Chondrocyte (in vitro differentiated cells): ENCODE results near the gene PAIP2B. TPM values are rescaled to one million over a fixed set of nuclear protein-coding genes. Genes with fewer than 3 reads are reported as not detected.

Source experiments
- DNase-seq: peaks from one replicate; pipeline ENCODE4 v3.0.0; 2021; ENCODE audit warnings: mixed read lengths, low spot score
- H3K27ac Mint-ChIP-seq: one replicate; pipeline ENCODE4 v1.8.0; 2021; ENCODE audit warnings: mild to moderate bottlenecking, moderate library complexity, mixed read lengths; ENCODE audit not compliant: unreplicated experiment
- H3K27me3 Mint-ChIP-seq: 2 replicates; pipeline ENCODE4 v1.8.0; 2021; ENCODE audit warnings: low read depth, mixed read lengths
- H3K36me3 Mint-ChIP-seq: 2 replicates; pipeline ENCODE4 v1.8.0; 2021; ENCODE audit warnings: low read depth, mixed read lengths
- H3K4me1 Mint-ChIP-seq: 2 replicates; pipeline ENCODE4 v1.8.0; 2021; ENCODE audit warnings: low read depth, mild to moderate bottlenecking, mixed read lengths
- H3K4me3 Mint-ChIP-seq: one replicate; pipeline ENCODE4 v1.8.0; 2021; ENCODE audit warnings: mild to moderate bottlenecking, moderate library complexity, mixed read lengths; ENCODE audit not compliant: unreplicated experiment
- H3K9me3 Mint-ChIP-seq: 2 replicates; pipeline ENCODE4 v1.8.0; 2021; ENCODE audit warnings: low read depth, mixed read lengths
- total RNA-seq: library from RNA; stranded (reverse); gene quantifications from 3 replicates; pipeline ENCODE4 v1.2.1, GENCODE V29; 2021
- TF ChIP-seq, protein P1 (sequence below): fragments of 200-600 bp; sonication (generic); IDR thresholded peaks from 2 replicates; pipeline ENCODE4 v1.5.0; 2021; ENCODE audit warnings: antibody characterized with exemption, mild to moderate bottlenecking, moderate library complexity

Gene PAIP2B
- total RNA-seq, 1 donor from 2014 or later: 0.70 TPM

DNA sequence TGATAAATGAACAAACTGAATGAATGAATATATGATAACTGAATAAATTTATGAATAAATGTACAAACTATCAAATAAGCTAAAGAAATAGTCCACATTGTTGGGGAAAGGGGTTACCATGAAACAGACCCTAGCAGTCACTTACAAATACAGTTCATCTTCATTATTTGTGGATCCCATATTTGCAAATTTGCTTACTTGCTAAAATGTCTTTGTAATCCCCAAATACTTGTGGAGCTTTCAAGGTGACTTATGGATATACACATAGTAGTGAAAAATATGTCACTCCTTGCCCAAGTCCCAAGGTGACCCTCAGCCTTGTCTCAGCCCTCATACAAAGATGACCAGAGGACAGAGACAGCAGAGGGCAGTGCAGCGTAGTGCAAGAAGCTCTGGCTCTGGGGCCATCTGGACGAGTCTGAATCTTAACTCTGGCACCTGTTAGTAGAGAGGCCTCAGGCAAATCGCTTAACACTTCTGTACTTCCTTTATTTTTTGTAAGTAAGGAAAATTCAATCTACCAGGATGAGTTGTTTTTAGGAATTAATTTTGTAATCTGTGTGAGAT lies 3.1 kb downstream of the PAIP2B start:
- peaks cover 15% of the 10 kb centered on the region for H3K27me3 Mint-ChIP-seq
- H3K27ac Mint-ChIP-seq: no peak overlapping the region
- no peak overlapping the region for H3K4me3 Mint-ChIP-seq
- H3K9me3 Mint-ChIP-seq: no peaks in the 10 kb centered on the region
- DNase-seq: no peak
- peaks cover 13% of the 10 kb centered on the region for H3K4me1 Mint-ChIP-seq
- H3K36me3 Mint-ChIP-seq: no peaks in the 10 kb centered on the region
- TF ChIP-seq, protein P1, sequence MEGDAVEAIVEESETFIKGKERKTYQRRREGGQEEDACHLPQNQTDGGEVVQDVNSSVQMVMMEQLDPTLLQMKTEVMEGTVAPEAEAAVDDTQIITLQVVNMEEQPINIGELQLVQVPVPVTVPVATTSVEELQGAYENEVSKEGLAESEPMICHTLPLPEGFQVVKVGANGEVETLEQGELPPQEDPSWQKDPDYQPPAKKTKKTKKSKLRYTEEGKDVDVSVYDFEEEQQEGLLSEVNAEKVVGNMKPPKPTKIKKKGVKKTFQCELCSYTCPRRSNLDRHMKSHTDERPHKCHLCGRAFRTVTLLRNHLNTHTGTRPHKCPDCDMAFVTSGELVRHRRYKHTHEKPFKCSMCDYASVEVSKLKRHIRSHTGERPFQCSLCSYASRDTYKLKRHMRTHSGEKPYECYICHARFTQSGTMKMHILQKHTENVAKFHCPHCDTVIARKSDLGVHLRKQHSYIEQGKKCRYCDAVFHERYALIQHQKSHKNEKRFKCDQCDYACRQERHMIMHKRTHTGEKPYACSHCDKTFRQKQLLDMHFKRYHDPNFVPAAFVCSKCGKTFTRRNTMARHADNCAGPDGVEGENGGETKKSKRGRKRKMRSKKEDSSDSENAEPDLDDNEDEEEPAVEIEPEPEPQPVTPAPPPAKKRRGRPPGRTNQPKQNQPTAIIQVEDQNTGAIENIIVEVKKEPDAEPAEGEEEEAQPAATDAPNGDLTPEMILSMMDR: peak; percentile 77

DNA sequence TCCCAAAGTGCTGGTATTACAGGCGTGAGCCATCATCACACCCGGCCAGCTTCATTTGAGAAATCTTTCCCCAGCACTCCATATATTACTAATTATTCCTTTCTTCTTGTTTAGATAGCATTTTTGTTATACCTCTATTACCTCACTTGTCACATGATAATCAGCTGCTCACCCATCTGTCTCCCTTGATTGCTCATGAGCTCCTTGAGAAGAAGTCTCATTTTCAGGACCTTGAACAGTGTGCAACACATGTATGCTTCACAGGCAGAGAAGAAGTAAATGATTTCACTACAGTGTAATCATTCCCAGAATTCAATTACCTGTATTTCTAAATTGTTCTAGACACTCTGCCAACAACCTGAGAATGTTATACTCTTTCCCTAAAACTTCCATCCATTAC lies 6.2 kb downstream of the PAIP2B start:
- peaks cover 16% of the 10 kb centered on the region for H3K27me3 Mint-ChIP-seq

DNA sequence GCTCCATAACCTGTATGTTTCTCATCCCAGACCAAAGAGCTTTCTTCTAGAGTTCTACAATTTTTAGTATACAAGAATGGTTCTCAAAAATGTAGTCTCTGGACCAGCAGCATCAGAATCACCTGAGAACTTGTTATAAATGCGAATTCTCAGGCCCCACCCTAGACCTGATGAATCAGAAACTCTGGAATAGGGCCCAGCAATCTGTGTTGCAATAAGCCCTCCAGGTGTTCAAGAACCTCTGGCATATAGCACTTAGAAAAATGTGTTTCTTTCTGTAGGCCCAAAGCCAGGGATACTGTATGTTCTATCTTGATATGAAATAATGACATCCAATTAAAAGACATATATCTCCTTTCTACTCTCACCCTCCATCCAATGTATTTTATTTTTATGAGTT lies 10.4 kb downstream of the PAIP2B start:
- no peaks in the 10 kb centered on the region for H3K4me1 Mint-ChIP-seq
- H3K9me3 Mint-ChIP-seq: no peaks in the 10 kb centered on the region
- TF ChIP-seq, protein P1: no peak
- peaks cover 22% of the 10 kb centered on the region for H3K27me3 Mint-ChIP-seq
- no peak overlapping the region for H3K27ac Mint-ChIP-seq
- H3K4me3 Mint-ChIP-seq: no peak overlapping the region
- no peak for DNase-seq
- no peaks in the 10 kb centered on the region for H3K36me3 Mint-ChIP-seq

More for the DNA sequence above, 6.2 kb downstream of the PAIP2B start:
- no peak for DNase-seq
- Mint-ChIP-seq H3K27ac (no peak overlapping the region), H3K36me3 (no peaks in the 10 kb centered on the region), H3K4me1 (no peaks in the 10 kb centered on the region), H3K9me3 (no peaks in the 10 kb centered on the region), H3K4me3 (no peak overlapping the region)
- TF ChIP-seq, protein P1: no peak

DNA sequence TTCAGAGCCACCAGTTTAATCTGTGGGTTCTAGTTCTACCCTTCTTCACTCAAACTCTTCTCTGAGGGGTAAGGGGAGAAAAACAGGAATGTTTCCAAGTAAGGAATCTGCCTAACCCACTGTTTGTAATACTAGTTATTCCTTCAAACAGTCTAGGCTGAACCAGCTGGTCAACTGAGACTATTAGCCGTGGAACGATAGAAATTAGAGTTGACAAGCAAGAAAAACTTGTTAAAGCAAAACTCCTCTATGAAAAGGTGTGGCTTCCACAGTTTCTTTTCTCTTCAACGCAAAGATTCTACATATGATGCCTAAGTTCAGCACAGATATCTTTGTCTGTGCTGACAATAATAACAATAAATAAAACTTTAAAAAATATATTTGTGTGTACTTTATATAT lies 11.5 kb downstream of the PAIP2B start:
- Mint-ChIP-seq H3K4me3 (no peak overlapping the region), H3K4me1 (no peaks in the 10 kb centered on the region), H3K27me3 (peaks cover 16% of the 10 kb centered on the region), H3K36me3 (no peaks in the 10 kb centered on the region), H3K9me3 (no peaks in the 10 kb centered on the region), H3K27ac (no peak overlapping the region)
- TF ChIP-seq, protein P1: no peak
- DNase-seq: no peak

DNA sequence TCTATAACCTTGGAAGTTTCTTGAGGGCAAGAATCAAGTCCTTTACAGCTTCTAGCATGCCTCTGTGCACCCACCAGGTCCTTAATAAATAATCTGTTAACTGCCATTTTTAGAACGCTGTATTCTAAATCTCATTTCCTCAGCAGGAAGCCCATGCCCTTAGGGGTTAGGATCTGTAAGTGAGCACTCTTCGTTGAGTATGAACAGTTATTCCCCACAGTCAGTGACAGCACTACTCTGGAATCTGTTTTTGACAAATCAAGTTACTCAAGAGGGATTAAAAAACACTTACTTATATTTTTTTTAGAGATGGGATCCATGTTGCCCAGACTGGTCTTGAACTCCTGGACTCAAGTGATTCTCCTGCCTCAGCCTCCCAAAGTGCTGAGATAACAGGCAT lies 14.6 kb downstream of the PAIP2B start:
- DNase-seq: no peak
- peaks cover 2% of the 10 kb centered on the region for H3K4me1 Mint-ChIP-seq
- TF ChIP-seq, protein P1: no peak
- no peaks in the 10 kb centered on the region for H3K36me3 Mint-ChIP-seq
- H3K4me3 Mint-ChIP-seq: no peak overlapping the region
- no peak overlapping the region for H3K27ac Mint-ChIP-seq
- H3K9me3 Mint-ChIP-seq: no peaks in the 10 kb centered on the region
- peaks cover 16% of the 10 kb centered on the region for H3K27me3 Mint-ChIP-seq
